NK-92 (cell line): ENCODE data around the gene TRMT61A.
"Not testable (repeated sequence)": the region's sequence is repeated elsewhere in the genome, so short reads cannot be mapped to it uniquely, and the experiment has no call there.

Source experiments
- DNase-seq: peaks from one replicate; lab custom pipeline; 2025; ENCODE audit not compliant: unreplicated experiment; lab: John Stamatoyannopoulos, UW

Gene TRMT61A

DNA sequence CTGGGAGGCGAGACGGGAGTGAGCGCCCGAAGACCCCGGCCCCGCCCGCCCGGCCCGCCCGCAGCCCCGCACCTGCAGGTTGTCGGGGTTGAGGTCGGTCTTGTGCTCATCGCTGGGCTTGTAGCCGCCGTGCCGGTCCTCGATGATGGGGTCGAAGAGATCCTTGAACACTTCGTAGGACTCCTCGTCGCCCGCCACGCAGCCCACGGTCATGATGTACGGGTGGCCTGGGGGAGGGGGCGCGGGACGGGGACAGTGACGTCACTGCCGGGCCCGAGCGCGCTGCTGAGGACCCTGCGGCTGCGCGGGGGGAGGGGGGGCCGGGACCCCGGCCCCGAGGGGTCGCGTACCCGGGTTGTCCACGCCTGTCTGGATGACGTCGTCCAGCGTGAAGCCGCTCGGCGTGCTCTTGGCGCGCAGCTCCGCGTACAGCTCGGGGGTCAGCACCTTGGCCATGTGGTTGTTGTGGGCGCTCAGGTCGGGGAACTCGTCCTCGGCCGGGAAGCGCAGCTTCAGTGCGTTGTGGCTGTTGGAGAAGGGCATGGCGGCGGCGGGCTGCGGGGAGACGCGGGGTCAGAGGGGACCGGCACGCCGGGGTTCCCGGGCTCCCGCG, 6.9 kb upstream of the TRMT61A start:
- DNase-seq, result no peak

DNA sequence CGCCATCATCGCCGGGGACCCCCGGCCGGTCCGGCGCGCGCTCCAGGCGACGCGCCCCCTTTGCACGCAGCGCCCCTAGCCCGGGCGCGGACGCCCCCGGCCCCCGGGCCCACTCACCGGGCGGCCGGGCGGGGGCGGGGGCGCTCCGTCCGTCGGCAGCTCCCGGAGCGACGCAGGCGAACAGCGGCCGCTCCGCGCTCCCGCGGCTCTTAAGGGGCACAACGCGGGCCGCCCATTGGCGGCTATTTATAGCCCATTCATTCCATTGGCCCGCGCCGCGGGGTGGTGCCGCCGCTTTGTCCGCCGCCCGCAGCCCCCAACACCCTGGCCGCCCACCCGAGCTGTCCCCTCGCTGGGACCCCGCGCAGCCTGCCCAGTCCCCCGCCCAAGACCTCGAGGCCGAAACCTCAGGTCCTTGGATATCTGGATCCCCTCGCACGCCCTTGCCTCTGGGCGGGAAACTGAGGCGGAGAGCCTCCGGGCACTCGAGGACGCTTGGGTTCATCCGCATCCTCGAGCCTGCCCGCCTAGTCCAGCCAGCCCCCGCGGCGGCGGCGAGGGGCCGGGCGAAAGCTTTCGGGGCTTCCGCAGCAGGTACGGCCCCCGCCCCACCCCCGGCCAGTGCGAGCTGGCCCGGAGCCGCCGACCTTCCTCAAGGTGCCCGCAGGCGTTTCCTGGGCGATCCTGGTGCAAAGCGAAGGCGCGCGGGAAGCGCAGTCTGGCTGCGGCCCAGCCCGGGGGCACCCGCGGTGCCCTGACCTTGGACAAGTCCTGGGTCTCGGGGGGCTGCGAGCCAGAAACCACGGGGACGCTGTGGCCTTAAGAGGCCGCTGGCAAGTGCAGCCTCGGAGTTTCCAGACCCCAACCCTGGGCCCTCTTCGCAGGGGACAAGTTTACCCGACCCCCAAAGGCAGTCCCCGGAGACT, 6.1 kb upstream of the TRMT61A start, which contains the start of gene CKB:
Gene CKB, minus strand, starts transcription at position 182 of the 926 bp plus-strand sequence. CDS start 337 bp downstream, outside the sequence.
- DNase-seq, result no peak

DNA sequence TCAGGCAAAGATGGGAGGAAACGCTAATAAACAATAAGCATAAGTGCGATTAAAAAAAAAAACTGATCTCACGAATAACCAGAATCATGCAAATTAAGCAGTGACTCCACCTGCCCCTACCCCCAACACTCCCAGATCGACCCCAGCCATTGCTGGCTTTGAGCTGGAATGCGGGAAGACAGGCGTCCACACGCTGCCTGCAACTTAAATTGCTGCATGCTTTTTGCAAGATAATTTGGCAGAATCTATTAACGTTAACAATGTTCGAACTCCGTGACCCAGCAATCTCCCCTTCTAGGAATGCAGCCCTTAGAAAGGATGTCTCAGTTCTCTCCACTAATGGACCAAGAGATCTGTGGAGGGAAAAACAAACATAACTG, 5.4 kb upstream of the TRMT61A start:
- DNase-seq, result no peak

DNA sequence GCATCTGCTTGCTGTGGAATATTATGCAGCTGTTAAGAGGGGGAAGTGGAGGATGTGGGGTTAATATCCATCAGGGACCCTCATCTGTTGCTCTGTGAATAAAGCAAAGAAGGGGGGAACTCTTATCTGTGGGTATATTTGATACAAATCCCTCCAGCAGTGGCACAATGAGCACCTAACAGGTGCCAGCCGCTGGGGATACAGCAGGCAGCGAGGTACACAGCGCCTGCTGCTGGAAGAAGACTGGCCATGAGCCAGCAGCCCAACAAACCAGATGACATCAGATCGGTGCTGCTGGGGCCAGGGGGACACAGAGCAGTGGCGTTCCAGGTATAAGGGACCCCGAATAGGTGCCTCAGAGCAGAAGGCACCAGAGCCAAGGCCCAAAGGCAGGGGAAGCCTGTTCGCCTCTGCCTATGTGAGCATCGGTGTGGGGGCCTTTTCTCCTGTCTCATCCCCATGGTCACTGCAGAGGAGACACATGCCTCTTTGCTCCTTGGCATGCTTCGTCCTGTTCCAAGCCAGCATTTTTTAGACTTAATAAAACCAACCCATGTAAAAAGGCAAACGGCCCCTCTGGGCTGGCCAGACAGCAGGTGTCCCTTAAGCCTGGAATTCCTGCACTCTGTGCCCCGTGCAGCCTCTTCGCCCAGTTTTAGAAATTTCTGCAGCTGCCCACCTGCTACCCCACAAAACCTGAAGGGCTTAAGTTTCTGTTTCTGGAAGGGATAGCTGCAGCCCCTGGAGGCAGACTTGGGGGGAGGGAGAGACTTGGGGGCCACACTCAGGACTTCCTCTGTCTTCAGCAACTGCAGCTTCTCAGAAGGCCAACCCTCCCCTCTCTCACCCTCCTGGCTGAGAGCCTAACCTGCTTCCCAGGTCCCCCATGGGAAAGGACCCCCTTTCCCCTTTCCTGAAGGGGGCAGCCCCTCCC, 4.7 kb upstream of the TRMT61A start:
- DNase-seq, result no peak

DNA sequence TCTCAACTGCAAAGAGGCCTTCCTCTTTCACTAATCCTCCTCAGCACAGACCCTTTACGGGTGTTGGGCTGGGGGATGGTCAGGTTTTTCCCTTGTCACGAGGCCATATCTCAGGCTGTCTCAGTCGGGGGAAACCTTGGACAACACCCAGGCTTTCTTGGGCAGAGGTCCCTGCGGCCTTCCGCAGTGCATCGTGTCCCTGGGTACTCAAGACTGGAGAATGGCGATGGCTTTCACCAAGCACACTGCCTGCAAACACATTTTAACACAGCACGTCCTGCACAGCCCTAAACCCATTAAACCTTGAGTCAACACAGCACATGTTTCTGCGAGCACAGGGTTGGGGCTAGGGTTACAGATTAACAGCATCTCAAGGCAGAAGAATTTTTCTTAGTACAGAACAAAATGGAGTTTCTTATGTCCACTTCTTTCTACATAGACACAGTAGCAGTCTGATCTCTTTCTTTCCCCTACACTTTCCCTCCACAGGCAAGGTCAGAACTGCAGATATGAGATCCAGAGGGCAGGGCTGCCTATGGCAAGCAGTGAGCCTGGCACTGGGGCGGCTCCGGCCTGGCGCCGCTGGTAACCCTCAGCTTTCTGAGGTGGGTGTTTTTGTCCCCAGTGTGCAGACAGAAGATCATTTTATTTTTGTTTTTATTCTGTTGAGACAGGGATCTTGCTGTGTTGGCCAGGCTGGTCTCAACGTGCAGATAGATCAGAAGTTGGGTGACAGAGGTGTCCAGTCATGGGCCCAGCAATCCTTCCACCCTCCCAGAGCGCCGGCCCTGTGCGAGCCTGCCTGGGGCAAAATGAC, 3.4 kb upstream of the TRMT61A start:
- not testable (repeated sequence) for DNase-seq

DNA sequence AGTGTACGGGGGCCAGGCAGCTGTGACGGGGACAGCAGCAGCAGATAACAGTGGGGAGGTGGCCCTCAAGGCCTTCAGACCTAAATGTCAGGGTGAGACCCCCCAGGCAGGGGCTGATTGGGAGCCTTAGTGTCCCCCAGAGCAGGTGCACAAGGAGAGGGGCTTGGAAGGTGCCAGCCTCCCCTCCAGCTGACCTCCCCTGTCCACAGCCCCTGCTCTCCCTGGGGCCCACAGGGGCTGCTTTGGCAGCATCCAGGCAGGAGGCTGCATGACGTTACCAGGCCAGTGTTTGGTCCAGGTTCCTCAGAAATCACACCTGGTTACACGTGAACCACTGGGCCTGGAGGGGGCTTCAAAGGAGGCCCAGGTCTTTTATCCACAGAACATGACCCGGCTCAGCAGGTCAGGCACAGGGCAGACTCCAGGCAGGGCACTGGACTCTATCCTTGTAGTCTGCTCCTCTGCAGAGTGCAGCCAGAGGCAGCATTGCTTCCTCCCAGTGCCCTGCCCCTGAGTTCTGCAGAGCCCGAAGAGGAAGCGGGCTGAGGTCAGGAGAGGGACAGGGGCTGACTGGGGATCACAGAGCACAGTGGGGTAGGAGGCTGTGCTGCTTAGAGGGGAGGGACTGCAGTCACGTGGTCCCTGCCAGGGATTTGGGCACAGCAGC, 2.6 kb upstream of the TRMT61A start:
- no peak for DNase-seq

DNA sequence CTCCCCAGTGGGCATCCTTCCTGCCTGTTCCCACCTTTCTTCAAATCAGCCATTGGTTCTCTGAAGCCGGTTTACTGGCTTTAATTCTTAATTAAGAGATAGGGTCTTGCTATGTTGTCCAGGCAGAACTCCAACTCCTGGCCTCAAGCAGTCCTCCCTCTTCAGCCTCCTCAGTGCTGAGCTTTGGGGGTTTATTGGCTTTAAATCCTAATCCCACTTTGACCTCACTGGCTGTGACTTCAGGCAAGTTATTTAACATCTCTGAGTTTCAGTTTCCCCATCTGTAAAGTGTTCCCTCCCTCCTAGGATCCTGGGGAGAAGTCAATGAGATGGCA, 2.1 kb upstream of the TRMT61A start:
- DNase-seq, result no peak

DNA sequence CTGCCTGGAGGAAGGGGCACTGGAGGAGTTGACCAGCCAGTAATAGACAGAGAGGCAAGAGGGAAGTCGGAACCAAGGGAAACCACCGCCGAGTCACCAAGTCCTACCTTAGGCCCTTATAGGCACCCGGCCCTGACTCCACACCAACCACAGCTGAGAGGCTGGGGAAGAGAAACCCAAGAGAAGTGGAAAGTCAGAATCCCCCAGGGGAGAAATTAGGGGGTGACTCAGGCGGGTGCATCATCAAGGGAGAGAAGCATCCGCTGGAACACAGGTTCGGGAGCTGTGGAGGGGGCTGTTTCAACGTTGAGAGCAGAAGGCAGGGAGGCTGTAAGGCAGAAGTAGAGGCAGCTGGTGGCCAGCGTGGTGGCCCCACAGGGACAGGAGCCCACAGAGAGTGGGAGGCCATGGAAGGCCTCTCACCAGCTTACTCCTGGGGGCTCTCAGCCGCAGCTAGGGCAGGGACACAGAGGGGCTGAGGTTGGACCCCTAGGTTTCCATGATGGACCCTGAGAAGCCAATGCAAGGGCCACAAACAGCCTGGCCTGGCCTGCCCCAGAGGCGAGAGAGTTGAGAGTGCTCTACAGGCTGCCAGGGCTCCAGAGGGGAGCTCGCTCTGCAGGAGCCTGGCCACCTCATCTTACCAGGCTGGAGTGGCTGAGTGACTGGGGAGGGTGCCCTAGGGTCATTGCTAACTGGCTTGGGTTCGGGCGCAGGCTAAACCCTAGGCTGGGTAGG, 1.4 kb upstream of the TRMT61A start:
- no peak for DNase-seq

DNA sequence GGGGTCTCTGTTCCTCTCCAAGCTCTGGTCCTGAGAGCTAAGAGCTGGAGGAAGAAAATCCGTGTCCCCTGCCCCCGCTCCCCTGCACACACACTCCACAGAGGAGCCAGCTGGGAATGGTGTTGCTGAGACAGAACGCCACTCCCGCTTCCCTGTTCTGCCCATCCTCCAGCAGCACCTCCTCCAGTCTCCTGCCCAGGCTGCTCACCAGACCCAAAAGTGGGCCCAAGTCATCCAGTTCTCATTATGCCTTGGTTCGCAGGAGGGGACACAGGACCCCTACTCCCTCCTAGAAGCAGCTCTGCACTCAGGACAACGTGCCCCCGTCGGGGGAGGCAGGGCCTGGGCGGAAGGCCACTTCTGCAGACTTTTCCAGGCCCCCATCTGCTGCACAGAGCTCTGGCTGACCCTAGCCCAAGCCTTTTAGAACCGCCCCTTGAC, 830 bp upstream of the TRMT61A start:
- DNase-seq, result no peak

DNA sequence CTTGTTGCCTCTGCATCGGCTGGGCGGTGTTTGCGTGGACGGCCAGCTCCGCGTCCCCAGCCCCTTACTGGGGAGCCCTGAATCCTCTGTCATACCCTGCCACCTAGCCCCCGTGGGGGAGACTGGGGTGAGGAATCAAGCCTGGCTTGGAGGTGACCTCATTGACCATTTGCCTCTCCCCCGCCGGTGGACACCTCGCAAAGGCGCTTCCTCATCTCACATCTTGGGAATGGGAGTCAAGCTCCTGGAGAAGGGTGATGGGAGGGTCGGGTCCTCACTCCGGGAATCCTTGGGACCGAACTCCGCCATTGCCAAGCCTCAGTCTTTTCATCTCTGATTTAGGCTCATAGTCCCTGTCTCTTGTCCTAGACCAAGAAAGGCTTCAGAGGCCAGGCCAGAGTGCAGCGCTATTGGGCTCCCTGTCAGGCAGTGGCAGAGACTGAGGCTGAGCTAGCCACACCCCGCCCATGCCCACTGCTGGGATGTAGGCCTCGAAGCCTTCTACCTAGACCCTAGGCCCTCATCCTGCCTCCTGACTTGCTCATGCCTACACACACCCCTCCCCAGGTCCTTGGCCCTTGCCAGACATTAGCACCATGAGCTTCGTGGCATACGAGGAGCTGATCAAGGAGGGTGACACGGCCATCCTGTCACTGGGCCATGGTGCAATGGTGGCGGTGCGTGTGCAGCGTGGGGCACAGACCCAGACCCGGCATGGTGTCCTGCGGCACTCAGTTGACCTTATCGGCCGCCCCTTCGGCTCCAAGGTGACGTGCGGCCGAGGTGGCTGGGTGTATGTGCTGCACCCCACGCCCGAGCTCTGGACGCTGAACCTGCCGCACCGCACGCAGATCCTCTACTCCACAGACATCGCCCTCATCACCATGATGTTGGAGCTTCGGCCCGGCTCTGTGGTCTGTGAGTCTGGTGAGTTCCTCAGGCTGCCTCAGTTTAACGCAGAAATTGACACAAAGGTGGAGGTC, 678 bp downstream of the TRMT61A start:
- DNase-seq, result no peak

DNA sequence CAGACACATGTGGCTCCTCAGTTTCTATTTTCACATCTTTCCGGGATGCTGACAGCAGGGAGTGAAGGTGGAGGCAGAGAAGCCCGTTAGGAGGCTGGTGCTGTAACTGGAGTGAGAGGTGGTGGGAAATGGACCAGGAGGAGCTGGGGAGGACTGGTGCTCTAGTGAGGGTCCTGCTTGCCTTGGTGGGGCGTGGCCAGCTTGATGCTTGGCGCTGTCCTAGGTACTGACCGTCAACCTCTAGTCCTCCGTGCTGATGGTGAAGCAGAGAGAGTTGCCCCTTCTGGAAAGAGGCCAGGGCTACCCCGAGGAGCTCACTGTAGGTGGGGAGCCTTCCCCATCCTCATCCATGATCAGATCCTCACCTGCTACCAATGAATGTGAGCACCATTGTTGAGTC, 1.4 kb downstream of the TRMT61A start:
- DNase-seq, result no peak

DNA sequence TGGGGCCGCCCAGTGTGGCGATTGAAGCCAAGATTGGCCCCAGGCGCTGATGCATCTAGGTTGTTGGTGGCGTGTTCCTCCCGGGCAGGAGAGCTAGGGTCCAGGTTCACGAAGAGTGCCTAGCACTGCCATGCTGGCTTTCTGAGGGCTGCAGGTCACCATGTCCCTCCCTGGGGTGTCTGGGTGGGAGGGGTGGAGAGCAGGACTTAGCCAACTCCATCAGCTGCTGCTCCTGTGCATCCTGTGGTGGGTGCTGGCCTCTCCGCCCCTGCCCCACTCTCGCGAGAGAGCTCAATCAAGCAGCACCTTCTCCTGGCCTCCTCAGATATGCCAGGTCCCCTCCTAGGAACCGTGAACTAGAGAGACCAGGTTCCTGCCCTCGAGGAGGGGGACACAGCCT, 1.8 kb downstream of the TRMT61A start:
- no peak for DNase-seq

DNA sequence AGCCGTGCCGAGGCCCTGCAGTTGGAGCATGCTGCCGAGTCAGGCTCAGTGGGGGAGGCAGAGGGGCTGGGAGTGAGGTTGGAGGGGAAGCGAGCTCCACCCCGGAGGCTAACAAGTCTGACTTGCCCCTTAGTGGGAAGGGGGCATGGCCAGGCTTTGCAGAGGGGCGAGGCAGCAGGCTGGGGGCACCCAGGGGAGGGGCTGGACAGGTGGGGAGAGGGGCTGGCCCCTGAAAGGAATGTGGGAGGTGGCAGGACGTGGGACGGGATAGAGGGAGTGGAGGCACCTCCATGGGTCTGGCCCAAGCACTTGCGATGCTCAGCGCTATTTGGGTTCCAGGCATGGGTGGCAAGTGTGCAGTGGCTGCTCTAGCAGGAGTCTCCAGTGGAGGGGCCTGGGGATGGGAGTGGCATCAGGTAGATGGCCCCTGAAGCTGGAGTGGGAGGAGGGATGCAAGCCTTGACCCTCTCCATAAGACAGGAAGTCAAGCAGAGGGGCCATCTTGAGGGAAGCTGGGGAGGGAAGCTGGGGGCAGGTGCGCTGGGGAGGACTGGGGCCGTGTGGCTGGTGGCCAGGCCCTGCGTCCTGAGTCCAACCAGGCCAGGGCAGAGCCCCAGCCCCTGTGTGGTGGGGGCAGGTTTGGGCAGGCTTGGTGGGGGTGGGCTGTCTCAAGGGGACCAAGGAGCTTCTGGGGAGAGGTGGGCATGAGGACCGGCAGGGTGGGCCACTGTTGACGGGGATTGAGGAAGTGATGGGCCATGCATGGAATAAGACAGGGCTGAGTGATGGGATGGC, 2.6 kb downstream of the TRMT61A start:
- no peak for DNase-seq

DNA sequence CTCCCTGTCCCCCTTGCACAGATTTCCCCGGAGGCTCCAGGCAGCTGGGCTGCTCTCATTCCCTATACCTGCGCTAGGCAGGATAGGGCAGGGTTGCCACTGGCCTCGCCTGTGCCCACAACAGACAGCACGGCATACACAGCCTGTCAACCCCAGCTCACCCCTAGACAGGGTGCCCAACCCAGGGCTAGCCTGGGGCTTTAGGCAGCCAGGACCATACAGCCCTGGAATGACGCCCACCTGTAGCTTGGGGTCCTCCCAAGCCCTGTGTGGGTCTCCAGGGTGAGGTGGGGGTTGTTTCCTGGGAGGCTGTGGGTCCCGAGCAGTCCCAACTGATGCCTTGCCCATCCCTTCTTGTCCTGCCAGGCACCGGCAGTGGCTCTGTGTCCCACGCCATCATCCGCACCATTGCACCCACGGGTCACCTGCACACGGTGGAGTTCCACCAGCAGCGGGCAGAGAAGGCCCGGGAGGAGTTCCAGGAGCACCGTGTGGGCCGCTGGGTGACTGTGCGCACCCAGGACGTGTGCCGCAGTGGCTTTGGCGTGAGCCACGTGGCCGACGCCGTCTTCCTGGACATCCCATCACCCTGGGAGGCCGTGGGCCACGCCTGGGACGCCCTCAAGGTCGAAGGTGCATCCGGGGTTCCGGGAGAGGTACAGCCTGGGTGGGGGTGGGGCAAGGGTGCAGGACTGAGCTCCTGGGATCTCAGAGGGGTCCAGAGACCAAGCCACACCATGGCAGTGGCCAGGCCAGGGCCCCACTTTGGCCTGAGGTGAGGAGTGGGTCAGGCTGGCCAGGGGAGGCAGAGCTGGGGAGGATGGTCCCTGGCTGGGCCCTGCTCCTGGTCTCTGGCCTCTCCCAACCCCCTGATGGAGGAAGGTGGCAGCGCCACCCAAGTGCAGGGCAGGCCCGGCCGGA, 3.5 kb downstream of the TRMT61A start:
- DNase-seq, result no peak

DNA sequence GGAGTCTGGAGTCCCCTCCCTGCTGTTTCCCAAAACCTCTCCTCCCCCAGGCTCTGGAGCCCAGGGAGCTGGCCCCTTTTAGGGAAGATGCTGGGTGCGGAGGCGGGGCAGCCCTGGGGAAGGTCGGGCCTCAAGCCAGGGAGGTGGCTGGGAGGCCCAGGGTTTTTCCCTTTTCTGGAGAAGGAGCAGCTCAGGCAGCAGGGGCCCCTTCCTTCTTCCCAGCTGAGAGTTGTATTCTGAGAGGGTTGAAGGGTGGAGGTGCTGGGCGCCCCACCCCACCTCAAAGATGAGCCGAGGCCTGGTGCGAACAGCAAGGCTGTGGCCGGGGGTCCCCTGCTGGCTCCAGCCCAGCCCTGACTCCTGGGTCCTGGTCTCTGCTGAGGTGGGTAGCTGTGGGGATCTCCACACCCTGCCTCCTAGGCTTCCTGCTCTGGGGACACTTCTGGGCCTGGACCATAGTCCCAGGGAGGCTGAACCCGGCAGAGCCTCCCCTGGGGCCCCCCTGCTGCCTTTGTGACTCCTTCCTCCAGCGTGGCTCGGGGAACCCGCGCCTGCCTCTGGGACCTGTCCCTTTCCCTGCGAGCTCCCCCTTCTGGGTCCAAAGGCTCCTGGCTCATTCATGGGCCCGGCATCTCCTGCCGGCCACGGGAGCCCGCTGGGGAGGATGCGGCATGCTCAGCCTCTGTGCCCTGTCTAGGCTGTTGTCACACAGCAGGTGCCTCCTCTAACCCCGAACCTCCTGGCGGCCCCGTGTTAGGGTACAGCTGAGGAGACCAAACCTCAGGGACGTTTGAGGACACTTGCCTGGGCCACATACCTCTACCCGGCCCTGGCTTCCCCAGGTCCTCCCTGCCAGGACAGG, 4.4 kb downstream of the TRMT61A start:
- DNase-seq, result no peak
